Cardiac fibroblast (primary cell): Measurements from ENCODE around the gene EIF4H.

ENCODE experiments used
- DNase-seq, 2 donors: peaks; one replicate each; pipeline versions ENCODE4 v3.0.0 to v3.0.0-alpha.2; 2010; ENCODE audit warnings: low read depth in 2 of 2
- H3K4me3 ChIP-seq, 2 donors: replicated peaks in 1 of 2; 1 replicate in 1 of 2; 2 replicates in 1 of 2; pipeline ENCODE4 v1.5.1; 2011; ENCODE audit warnings: low read depth in 2 of 2, low read length in 2 of 2, mild to moderate bottlenecking in 2 of 2, moderate library complexity in 1 of 2
- CTCF ChIP-seq: IDR thresholded peaks from one replicate; pipeline ENCODE4 v1.5.1; 2011; ENCODE audit warnings: low read depth, mild to moderate bottlenecking, low read length, inconsistent platforms

Gene EIF4H

GRCh38 chr7:74173866-74174605, at the start of gene EIF4H:
Gene EIF4H (plus strand): TSS chr7:74174356. CDS start chr7:74174384, 28 bp downstream.
- TF ChIP-seq CTCF: no peak
- DNase-seq: peak; percentile 96 to 98
- peak within 1 kb of the TSS; percentile 71 to 84 for H3K4me3 ChIP-seq

- no peak overlapping the region for H3K4me3 ChIP-seq
- TF ChIP-seq CTCF: no peak
- no peak for DNase-seq
Measured at GRCh38 chr7:74126220-74126880, 47.8 kb upstream of the EIF4H start.

GRCh38 chr7:74129887-74130286, 44.3 kb upstream of the EIF4H start:
- DNase-seq: no peak
- no peak overlapping the region for H3K4me3 ChIP-seq
- no peak for TF ChIP-seq CTCF

- no peak for TF ChIP-seq CTCF
- DNase-seq: no peak
- H3K4me3 ChIP-seq: no peak overlapping the region
Measured at GRCh38 chr7:74130518-74130917, 43.6 kb upstream of the EIF4H start.

GRCh38 chr7:74134117-74134620, 40.0 kb upstream of the EIF4H start:
- H3K4me3 ChIP-seq: no peak overlapping the region
- no peak for TF ChIP-seq CTCF
- DNase-seq: peak; percentile 18 to 38

- H3K4me3 ChIP-seq: no peak overlapping the region
- TF ChIP-seq CTCF: no peak
- no peak for DNase-seq
Measured at GRCh38 chr7:74138334-74138867, 35.8 kb upstream of the EIF4H start.
